GM12878 (cell line): ENCODE data around the gene ERO1B. TPM values are rescaled to one million over a fixed set of nuclear protein-coding genes. Genes with fewer than 3 reads are reported as not detected.

Experiments used
- ATAC-seq: fragments of 200-7000 bp; cut with Tn5 transposase; 3 replicates; pipeline ENCODE4 v1.9.1; 2020; ENCODE audit warnings: mild to moderate bottlenecking, moderate library complexity
- BruUV-seq: library from RNA; stranded (reverse); fragments of 400-500 nt; replicated peaks from 2 replicates; lab custom pipeline; 2021; lab: Mats Ljungman, UMichigan
- CTCF ChIA-PET: fragments of 300-600 bp; sonication (Branson Sonifier 250); formaldehyde crosslinking; extraction: SDS; loops from one replicate; lab custom pipeline; 2021; ENCODE audit warnings: inconsistent platforms; lab: Yijun Ruan, JAX
- POLR2A ChIA-PET: fragments of 350-600 bp; formaldehyde crosslinking; extraction: SDS; loops from one replicate; lab custom pipeline; 2021; ENCODE audit warnings: inconsistent platforms; lab: Charles Lee
- RAD21 ChIA-PET: fragments of 300-600 bp; sonication (Branson Sonifier 250); formaldehyde crosslinking; loops from one replicate; lab custom pipeline; 2023; ENCODE audit warnings: antibody characterized with exemption; ENCODE audit not compliant: unreplicated experiment; lab: Charles Lee
- SMC1A ChIA-PET: fragments of 300-600 bp; sonication (Branson Sonifier 250); formaldehyde crosslinking; loops from one replicate; lab custom pipeline; 2023; ENCODE audit not compliant: unreplicated experiment, uncharacterized antibody; lab: Charles Lee
- DNase-seq: peaks from one replicate; pipeline ENCODE4 v3.0.0-alpha.2; 2011; ENCODE audit warnings: low read depth, low spot score
- FAIRE-seq: peaks from 3 replicates; lab custom pipeline; 2011; peaks lifted over from hg19 to GRCh38; lab: Jason Lieb, UNC
- H2AFZ ChIP-seq: 2 replicates; pipeline ENCODE4 v1.6.0; 2011; ENCODE audit warnings: low read depth, low read length, control low read depth; ENCODE audit not compliant: control insufficient read depth
- H3K27ac ChIP-seq: 2 replicates; pipeline ENCODE4 v1.5.1; 2011; ENCODE audit warnings: control low read depth; ENCODE audit not compliant: control insufficient read depth, insufficient read depth
- H3K27me3 ChIP-seq, 2 experiments: replicated peaks in 1 of 2; 2 replicates each; pipeline versions ENCODE4 v1.6.0 to v1.6.1; 2011; ENCODE audit warnings: low read length in 1 of 2; ENCODE audit not compliant: control insufficient read depth in 2 of 2, insufficient read depth in 2 of 2
- H3K36me3 ChIP-seq, 2 experiments: 2 replicates each; pipeline ENCODE4 v1.5.1; 2011; ENCODE audit warnings: low read length in 1 of 2; ENCODE audit not compliant: control insufficient read depth in 2 of 2, insufficient read depth in 2 of 2
- H3K4me1 ChIP-seq: 2 replicates; pipeline ENCODE4 v1.6.1; 2011; ENCODE audit warnings: mild to moderate bottlenecking, low read length, moderate library complexity, mixed read lengths; ENCODE audit not compliant: control insufficient read depth, insufficient read depth
- H3K4me2 ChIP-seq: 2 replicates; pipeline ENCODE4 v1.6.0; 2011; ENCODE audit warnings: control low read depth; ENCODE audit not compliant: control insufficient read depth, insufficient read depth
- H3K4me3 ChIP-seq: fragments of 200-600 bp; sonication (generic); 2 replicates; pipeline ENCODE4 v1.5.1; 2016
- H3K79me2 ChIP-seq: 2 replicates; pipeline ENCODE4 v1.6.0; 2011; ENCODE audit warnings: low read length; ENCODE audit not compliant: control insufficient read depth, insufficient read depth
- H3K9ac ChIP-seq: 2 replicates; pipeline ENCODE4 v1.8.0; 2011; ENCODE audit warnings: low read length, control low read depth, mixed read lengths; ENCODE audit not compliant: control insufficient read depth, insufficient read depth
- H3K9me3 ChIP-seq: replicated peaks from 3 replicates; pipeline ENCODE4 v1.5.1; 2011; ENCODE audit warnings: mild to moderate bottlenecking, low read length; ENCODE audit not compliant: control insufficient read depth, insufficient read depth
- H4K20me1 ChIP-seq: 2 replicates; pipeline ENCODE4 v1.6.0; 2011; ENCODE audit not compliant: control insufficient read depth, insufficient read depth
- ATF2 ChIP-seq: IDR thresholded peaks from 2 replicates; pipeline ENCODE4 v1.6.1; 2012; ENCODE audit warnings: low read length, inconsistent platforms
- BCL3 ChIP-seq: IDR thresholded peaks from 2 replicates; pipeline ENCODE4 v1.6.1; 2011; ENCODE audit warnings: borderline replicate concordance, low read depth, mild to moderate bottlenecking, moderate library complexity, low read length; ENCODE audit not compliant: insufficient read depth, poor library complexity, severe bottlenecking
- CEBPZ ChIP-seq: fragments of 150-350 bp; IDR thresholded peaks from 2 replicates; pipeline ENCODE4 v1.6.1; 2016; ENCODE audit warnings: low read depth, low read length
- EP300 ChIP-seq, 2 experiments: fragments of 150-350 bp in 1 of 2; IDR thresholded peaks; 2 replicates each; pipeline ENCODE4 v1.6.1; 2011 to 2012; ENCODE audit warnings: low read depth in 2 of 2, low read length in 2 of 2, borderline replicate concordance in 1 of 2, improper control_type of control experiment in 1 of 2, inconsistent platforms in 1 of 2; ENCODE audit not compliant: control insufficient read depth in 1 of 2
- ETV6 ChIP-seq, 2 experiments: fragments of 450-650 bp in 1 of 2; IDR thresholded peaks in 1 of 2; conservative IDR thresholded peaks in 1 of 2; 2 replicates each; pipeline ENCODE4 v1.6.1; 2014; ENCODE audit warnings: antibody characterized with exemption in 1 of 2, borderline replicate concordance in 1 of 2, low read depth in 1 of 2, mild to moderate bottlenecking in 1 of 2, moderate library complexity in 1 of 2
- GATAD2B ChIP-seq: fragments of 450-650 bp; conservative IDR thresholded peaks from 2 replicates; pipeline ENCODE4 v1.6.1; 2017; ENCODE audit warnings: low read depth, mild to moderate bottlenecking, moderate library complexity
- HCFC1 ChIP-seq: fragments of 150-350 bp; IDR thresholded peaks from 2 replicates; pipeline ENCODE4 v1.6.1; 2014; ENCODE audit warnings: low read length
- TBL1XR1 ChIP-seq: IDR thresholded peaks from 2 replicates; pipeline ENCODE4 v1.6.1; 2012; ENCODE audit warnings: low read depth, low read length, improper control_type of control experiment
- ZBED1 ChIP-seq: IDR thresholded peaks from 2 replicates; pipeline ENCODE4 v1.6.1; 2016; ENCODE audit warnings: borderline replicate concordance
- WGBS: methylation state at CpG from one replicate; pipeline ENCODE4 v1.1.6; 2016; ENCODE audit warnings: low lambda C conversion rate; ENCODE audit not compliant: insufficient replicate concordance, insufficient coverage; ENCODE audit errors: missing lambda C conversion rate; 5-methylcytosine and 5-hydroxymethylcytosine counted together
- in situ Hi-C: fragments of 300-500 bp; cut with MboI; formaldehyde crosslinking; loops from 9 replicates; pipeline ENCODE4 v1.14.3; 2018; ENCODE audit warnings: mixed read lengths
- intact Hi-C: fragments of 100-400 bp; cut with micrococcal nuclease; formaldehyde crosslinking; loops from one replicate; pipeline ENCODE4 v1.14.2; 2022; ENCODE audit not compliant: unreplicated experiment
- polyA plus RNA-seq, 11 experiments: library from polyadenylated mRNA; depleted of rRNA in 4 of 11; unstranded in 6 of 11; stranded (reverse) in 5 of 11; fragments of >200 nt; fragmentation: Nextera tagmentation in 4 of 11; fragmentation: Illumina TruSeq in 1 of 11; extraction: Ambion mirVana in 4 of 11; extraction: Trizol in 1 of 11; gene quantifications; 1 replicate in 1 of 11; 2 replicates in 10 of 11; pipeline versions ENCODE4 v1.2.1 to v1.2.3, GENCODE V29; 2011 to 2016; ENCODE audit warnings: inconsistent platforms in 2 of 11, missing spikeins in 2 of 11, low read depth in 1 of 11
- total RNA-seq, 4 experiments: library from RNA; depleted of rRNA in 3 of 4; stranded (reverse); fragments of >200 nt in 3 of 4; fragmentation: Illumina TruSeq in 1 of 4; extraction: Trizol in 1 of 4; gene quantifications; 2 replicates each; pipeline versions ENCODE4 v1.2.1 to v1.2.3, GENCODE V29; 2013 to 2021

Gene ERO1B
- total and polyA plus RNA-seq, 10 of the 15 experiments (the other 5 are each of a cell fraction or from before 2014, with no cell fraction given), result 9.0 to 30.9 (median 23.0) TPM

GRCh38 chr1:236320214-236320613 is 38.5 kb upstream of the ERO1B start (continued):
- no peak for TF ChIP-seq EP300 (IDR thresholded peaks at IDR 0.05; ENCODE audit: borderline replicate concordance in 1 of 2, control insufficient read depth in 1 of 2, low read depth in 2 of 2, low read length in 2 of 2)

- H3K9me3 ChIP-seq, result no peaks in the 10 kb centered on the region; the same call in 1 of the 3 replicates
- no peak overlapping the region for H3K4me3 ChIP-seq
- no peak overlapping the region for H3K4me2 ChIP-seq
- ATAC-seq, result no peak
- RAD21 ChIA-PET, result no interaction called here
- 64% methylated on average over 2 of the region's 2 CpGs for WGBS
- H3K9ac ChIP-seq, result no peak overlapping the region
- no peak overlapping the region for H3K27ac ChIP-seq
- no peak for FAIRE-seq
- intact Hi-C loops (no loop called here), in situ Hi-C loops (no loop called here)
- H3K4me1 ChIP-seq, result no peaks in the 10 kb centered on the region
- DNase-seq, result no peak
- CTCF ChIA-PET, result interaction anchor here (1.3 kb wide), 1 partner anchor 10 kb away, joined by 3 read pairs; no protein-coding TSS in a partner anchor
- no peak for TF ChIP-seq BCL3
- no peak for TF ChIP-seq ZBED1
- TF ChIP-seq CEBPZ, result no peak
- no peak for TF ChIP-seq HCFC1
- TF ChIP-seq TBL1XR1, result no peak
- no peak for TF ChIP-seq GATAD2B
- TF ChIP-seq ATF2, result no peak
- no peak for TF ChIP-seq ETV6 (conservative IDR thresholded peaks at IDR 0.05 in 1 of 2, IDR thresholded peaks at IDR 0.05 in 1 of 2; ENCODE audit: borderline replicate concordance in 1 of 2, low read depth in 1 of 2)
- no peaks in the 10 kb centered on the region for H3K27me3 ChIP-seq
- no TSS peak for BruUV-seq
- H2AFZ ChIP-seq, result no peak overlapping the region
- SMC1A ChIA-PET, result interaction anchor here (0.8 to 1.6 kb wide), 4 partner anchors 15 to 78 kb away, joined by 3 to 5 read pairs (median 3); partner anchors contain the start of gene EDARADD
- no peaks in the 10 kb centered on the region for H3K36me3 ChIP-seq
- no peaks in the 10 kb centered on the region for H3K79me2 ChIP-seq
- no peaks in the 10 kb centered on the region for H4K20me1 ChIP-seq
- POLR2A ChIA-PET, result no interaction called here
Measured at GRCh38 chr1:236316437-236316836, 34.7 kb upstream of the ERO1B start.
